ENCODE results near the gene MCOLN2.

DNA sequence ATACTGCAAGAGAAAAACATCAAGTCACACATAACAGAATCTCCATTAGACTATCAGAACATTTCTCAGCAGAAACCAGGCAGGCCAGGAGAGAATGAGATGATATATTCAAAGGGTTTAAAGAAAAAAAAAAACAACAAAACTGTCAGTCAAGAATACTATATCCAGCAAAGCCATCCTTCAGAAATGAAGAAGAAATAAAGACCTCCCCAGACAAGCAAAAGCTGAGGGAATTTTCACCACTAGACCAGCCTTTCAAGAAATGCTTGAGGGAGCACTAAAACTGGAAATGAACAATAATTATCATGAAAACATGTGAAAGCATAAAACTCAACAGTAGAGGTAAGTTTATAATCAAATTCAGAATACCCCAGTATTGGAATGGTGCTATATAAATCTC lies 47.2 kb downstream of the MCOLN2 start:
- TF ChIP-seq CTCF (IDR thresholded peaks at IDR 0.05) (no peak), POLR2A (IDR thresholded peaks at IDR 0.05) (no peak)

Data from prostate gland (tissue), 2 donors.